GM19397 (cell line): ENCODE results near the gene B3GALNT1.

Source experiments
- ATAC-seq: cut with Tn5 transposase; IDR thresholded peaks from one replicate; pipeline ENCODE4 v1.9.1; 2021; ENCODE audit warnings: mild to moderate bottlenecking, moderate library complexity; ENCODE audit not compliant: unreplicated experiment

B3GALNT1 gene

GRCh38 chr3:161104561-161105551 lies at the start of gene B3GALNT1:
TSS of gene B3GALNT1 (minus strand) at chr3:161105349. CDS start at chr3:161086754, 18,595 bp downstream.
- peak; percentile 84 for ATAC-seq

GRCh38 chr3:161153480-161153879 lies 48.3 kb upstream of the B3GALNT1 start:
- no peak for ATAC-seq

GRCh38 chr3:161150001-161150525 lies 44.9 kb upstream of the B3GALNT1 start:
- no peak for ATAC-seq

GRCh38 chr3:161149529-161149928 lies 44.4 kb upstream of the B3GALNT1 start:
- ATAC-seq, result no peak

GRCh38 chr3:161148832-161149475 lies 43.8 kb upstream of the B3GALNT1 start:
- ATAC-seq, result no peak

GRCh38 chr3:161142486-161142885 lies 37.3 kb upstream of the B3GALNT1 start:
- ATAC-seq, result no peak

- ATAC-seq, result no peak
Observed at GRCh38 chr3:161139686-161140085, 34.5 kb upstream of the B3GALNT1 start.

GRCh38 chr3:161137260-161137659 lies 32.1 kb upstream of the B3GALNT1 start:
- no peak for ATAC-seq

- ATAC-seq, result no peak
Observed at GRCh38 chr3:161132391-161132790, 27.2 kb upstream of the B3GALNT1 start.

GRCh38 chr3:161126495-161126894 lies 21.3 kb upstream of the B3GALNT1 start:
- no peak for ATAC-seq

GRCh38 chr3:161117646-161118045 lies 12.5 kb upstream of the B3GALNT1 start:
- ATAC-seq, result no peak

- ATAC-seq, result no peak
Observed at GRCh38 chr3:161108840-161109239, 3.7 kb upstream of the B3GALNT1 start.

- no peak for ATAC-seq
Observed at GRCh38 chr3:161107311-161107710, 2.2 kb upstream of the B3GALNT1 start.

GRCh38 chr3:161103776-161104385 lies 1.3 kb downstream of the B3GALNT1 start:
- no peak for ATAC-seq

GRCh38 chr3:161101609-161102008 lies 3.5 kb downstream of the B3GALNT1 start:
- ATAC-seq, result no peak

- no peak for ATAC-seq
Observed at GRCh38 chr3:161100994-161101393, 4.2 kb downstream of the B3GALNT1 start.

GRCh38 chr3:161096771-161097367 lies 8.3 kb downstream of the B3GALNT1 start:
- ATAC-seq, result no peak

- no peak for ATAC-seq
Observed at GRCh38 chr3:161093895-161094294, 11.3 kb downstream of the B3GALNT1 start.

GRCh38 chr3:161084277-161084676 lies 20.9 kb downstream of the B3GALNT1 start:
- ATAC-seq, result no peak

- ATAC-seq, result no peak
Observed at GRCh38 chr3:161083131-161083530, 22.0 kb downstream of the B3GALNT1 start.

- peak; percentile 29 for ATAC-seq
Observed at GRCh38 chr3:161082063-161082462, 23.1 kb downstream of the B3GALNT1 start.
